ENCODE measurements around the gene DST.
"Not testable (repeated sequence)": the region's sequence is repeated elsewhere in the genome, so short reads cannot be mapped to it uniquely, and the experiment has no call there.

The DST gene

GRCh38 chr6:56570413-56571359 is 72.0 kb downstream of the DST start:
- no peak for DNase-seq

- no peak for DNase-seq
Observed at GRCh38 chr6:56567501-56567900, 75.2 kb downstream of the DST start.

GRCh38 chr6:56562730-56563129 is 80.0 kb downstream of the DST start:
- not testable (repeated sequence) for DNase-seq

- no peak for DNase-seq
Observed at GRCh38 chr6:56556751-56557540, 85.7 kb downstream of the DST start.

GRCh38 chr6:56555438-56555872 is 87.2 kb downstream of the DST start:
- no peak for DNase-seq

- no peak for DNase-seq
Observed at GRCh38 chr6:56552187-56553130, 90.2 kb downstream of the DST start.

GRCh38 chr6:56551409-56552120 is 91.1 kb downstream of the DST start:
- no peak for DNase-seq

GRCh38 chr6:56550301-56550700 is 92.4 kb downstream of the DST start:
- no peak for DNase-seq

GRCh38 chr6:56549014-56549413 is 93.7 kb downstream of the DST start:
- no peak for DNase-seq

- no peak for DNase-seq
Observed at GRCh38 chr6:56547687-56548086, 95.0 kb downstream of the DST start.

- DNase-seq = peak; percentile 95
Observed at GRCh38 chr6:56542364-56543331, 100.0 kb downstream of the DST start.

- no peak for DNase-seq
Observed at GRCh38 chr6:56541741-56542360, 100.8 kb downstream of the DST start.

GRCh38 chr6:56541030-56541600 is 101.6 kb downstream of the DST start:
- DNase-seq = no peak

GRCh38 chr6:56540232-56541029 is 102.3 kb downstream of the DST start:
- DNase-seq = no peak

GRCh38 chr6:56539527-56540105 is 103.1 kb downstream of the DST start:
- no peak for DNase-seq

- no peak for DNase-seq
Observed at GRCh38 chr6:56538851-56539250, 103.8 kb downstream of the DST start.

- DNase-seq = no peak
Observed at GRCh38 chr6:56537223-56537770, 105.4 kb downstream of the DST start.

- no peak for DNase-seq
Observed at GRCh38 chr6:56536536-56536935, 106.2 kb downstream of the DST start.

Measured in DMS 273 treated with DMSO at 0.1 percent for 48 hours (cell line).